Measurements from ENCODE around the gene PRPSAP1.

DNA sequence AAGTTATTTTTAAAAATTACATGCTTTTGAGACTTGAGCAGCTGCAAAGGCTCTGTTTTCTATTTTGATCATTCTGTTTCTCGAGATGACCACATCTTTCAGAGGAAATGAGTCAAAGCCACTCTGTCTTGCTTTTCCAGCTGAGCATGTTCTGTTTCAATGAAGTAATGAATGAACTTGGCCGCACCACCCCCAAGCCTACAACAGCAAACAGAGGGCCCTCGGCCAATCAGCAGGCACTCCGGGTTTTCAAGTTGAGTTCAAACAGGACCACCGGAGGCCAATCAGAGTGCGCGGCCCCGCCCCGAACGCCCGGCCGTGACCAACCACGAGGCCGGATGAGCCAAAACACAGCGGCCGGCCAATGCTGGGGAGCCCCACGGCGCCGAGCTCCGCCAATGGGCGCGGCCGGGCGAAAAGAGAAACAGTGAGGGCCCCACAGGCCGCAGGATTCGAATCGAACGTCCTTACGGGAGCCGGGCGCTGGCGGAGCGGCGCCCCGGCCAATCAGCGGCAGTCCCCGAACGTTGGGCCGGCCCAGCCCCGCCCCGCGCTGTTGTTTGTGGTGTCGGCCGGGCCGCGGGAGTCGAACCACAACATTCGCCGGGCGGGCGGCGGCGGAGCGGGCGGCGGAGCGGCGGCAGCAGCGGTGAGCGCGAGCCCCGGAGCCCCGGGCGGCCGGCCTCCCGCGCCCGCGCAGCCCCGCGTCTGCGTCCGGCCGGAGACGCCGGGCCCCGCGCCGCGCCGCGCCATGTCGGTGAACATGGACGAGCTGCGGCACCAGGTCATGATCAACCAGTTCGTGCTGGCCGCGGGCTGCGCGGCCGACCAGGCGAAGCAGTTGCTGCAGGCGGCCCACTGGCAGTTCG lies 88.7 kb downstream of the PRPSAP1 start, which contains the start of gene UBALD2:
- TF ChIP-seq EZH2 (IDR thresholded peaks at IDR 0.05; ENCODE audit: low read length, unreplicated experiment) (no peak), EZH2phosphoT487 (IDR thresholded peaks at IDR 0.05; ENCODE audit: borderline replicate concordance, low read length) (no peak)
- TF ChIP-seq, protein P1, sequence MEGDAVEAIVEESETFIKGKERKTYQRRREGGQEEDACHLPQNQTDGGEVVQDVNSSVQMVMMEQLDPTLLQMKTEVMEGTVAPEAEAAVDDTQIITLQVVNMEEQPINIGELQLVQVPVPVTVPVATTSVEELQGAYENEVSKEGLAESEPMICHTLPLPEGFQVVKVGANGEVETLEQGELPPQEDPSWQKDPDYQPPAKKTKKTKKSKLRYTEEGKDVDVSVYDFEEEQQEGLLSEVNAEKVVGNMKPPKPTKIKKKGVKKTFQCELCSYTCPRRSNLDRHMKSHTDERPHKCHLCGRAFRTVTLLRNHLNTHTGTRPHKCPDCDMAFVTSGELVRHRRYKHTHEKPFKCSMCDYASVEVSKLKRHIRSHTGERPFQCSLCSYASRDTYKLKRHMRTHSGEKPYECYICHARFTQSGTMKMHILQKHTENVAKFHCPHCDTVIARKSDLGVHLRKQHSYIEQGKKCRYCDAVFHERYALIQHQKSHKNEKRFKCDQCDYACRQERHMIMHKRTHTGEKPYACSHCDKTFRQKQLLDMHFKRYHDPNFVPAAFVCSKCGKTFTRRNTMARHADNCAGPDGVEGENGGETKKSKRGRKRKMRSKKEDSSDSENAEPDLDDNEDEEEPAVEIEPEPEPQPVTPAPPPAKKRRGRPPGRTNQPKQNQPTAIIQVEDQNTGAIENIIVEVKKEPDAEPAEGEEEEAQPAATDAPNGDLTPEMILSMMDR (conservative IDR thresholded peaks at IDR 0.05; ENCODE audit: low read depth, low read length) = no peak

Measured in PC-3 (cell line).